K562 (cell line): ENCODE results near the gene GCG. TPM values are rescaled to one million over a fixed set of nuclear protein-coding genes. Genes with fewer than 3 reads are reported as not detected.

ENCODE experiments used
- ATAC-seq: fragments of 200-7000 bp; cut with Tn5 transposase; 3 replicates; pipeline ENCODE4 v1.9.1; 2020; ENCODE audit warnings: moderate library complexity
- Bru-seq: library from RNA; stranded (reverse); fragments of 400-500 nt; gene quantifications from one replicate; lab custom pipeline; 2021; lab: Mats Ljungman, UMichigan
- BruChase-seq, 2 experiments: library from RNA; stranded (reverse); fragments of 400-500 nt; gene quantifications; one replicate each; lab custom pipeline; 2021; lab: Mats Ljungman, UMichigan
- BruUV-seq: library from RNA; stranded (reverse); fragments of 400-500 nt; replicated peaks from 2 replicates; lab custom pipeline; 2021; lab: Mats Ljungman, UMichigan
- CTCF ChIA-PET: fragments of 300-600 bp; formaldehyde crosslinking; extraction: SDS; loops from one replicate; lab custom pipeline; 2021; ENCODE audit warnings: low intra/inter-chr PET ratio; lab: Yijun Ruan, JAX
- POLR2A ChIA-PET: fragments of 300-600, 350-650 bp; sonication (Branson Sonifier 250); formaldehyde crosslinking; extraction: SDS; loops from one replicate; lab custom pipeline; 2021; ENCODE audit warnings: antibody characterized with exemption, inconsistent platforms; lab: Yijun Ruan, JAX
- DNase-seq, 4 experiments: peaks; one replicate each; pipeline versions ENCODE4 v3.0.0 to v3.0.0-alpha.2; 2011 to 2018; ENCODE audit warnings: low spot score in 3 of 4, mixed read lengths in 3 of 4; ENCODE audit errors: extremely low read depth in 1 of 4
- FAIRE-seq: peaks from 2 replicates; lab custom pipeline; 2011; peaks lifted over from hg19 to GRCh38; lab: Jason Lieb, UNC
- H2AFZ ChIP-seq: 2 replicates; pipeline ENCODE4 v1.6.0; 2011; ENCODE audit warnings: low read depth, low read length, control low read depth, inconsistent platforms
- H3K27ac ChIP-seq: fragments of 200-600 bp; 3 replicates; pipeline ENCODE4 v1.8.0; 2011; ENCODE audit warnings: low read depth, mild to moderate bottlenecking, control low read depth, inconsistent platforms, low read length, moderate library complexity, mixed read lengths; ENCODE audit errors: extremely low read depth
- H3K27me3 ChIP-seq, 2 experiments: fragments of 300-600 bp in 1 of 2; 2 replicates in 1 of 2; 3 replicates in 1 of 2; pipeline versions ENCODE4 v1.6.0 to v1.8.0; 2011; ENCODE audit warnings: inconsistent platforms in 2 of 2, low read length in 2 of 2, mild to moderate bottlenecking in 1 of 2, mixed read lengths in 1 of 2, moderate library complexity in 1 of 2; ENCODE audit not compliant: control insufficient read depth in 2 of 2, insufficient read depth in 2 of 2
- H3K36me3 ChIP-seq: fragments of 300-600 bp; 3 replicates; pipeline ENCODE4 v1.8.0; 2011; ENCODE audit warnings: mild to moderate bottlenecking, low read length, inconsistent platforms; ENCODE audit not compliant: control insufficient read depth, insufficient read depth
- H3K4me1 ChIP-seq, 2 experiments: fragments of 200-600 bp in 1 of 2; replicated peaks in 1 of 2; 2 replicates in 1 of 2; 3 replicates in 1 of 2; pipeline versions ENCODE4 v1.5.1 to v1.8.0; 2011; ENCODE audit warnings: inconsistent platforms in 2 of 2, low read length in 2 of 2, mild to moderate bottlenecking in 1 of 2, mixed read lengths in 1 of 2, moderate library complexity in 1 of 2; ENCODE audit not compliant: control insufficient read depth in 2 of 2, insufficient read depth in 2 of 2
- H3K4me2 ChIP-seq: 2 replicates; pipeline ENCODE4 v1.6.1; 2011; ENCODE audit warnings: low read length, control low read depth, inconsistent platforms, mixed read lengths; ENCODE audit not compliant: insufficient read depth
- H3K4me3 ChIP-seq: fragments of 200-600 bp; sonication (generic), shearing (Covaris generic); 2 replicates; pipeline ENCODE4 v1.5.1; 2016; ENCODE audit warnings: control low read depth, inconsistent platforms
- H3K79me2 ChIP-seq: fragments of 200-600 bp; 3 replicates; pipeline ENCODE4 v1.8.0; 2011; ENCODE audit warnings: low read length, inconsistent platforms; ENCODE audit not compliant: control insufficient read depth, insufficient read depth
- H3K9ac ChIP-seq, 2 experiments: 2 replicates each; pipeline versions ENCODE4 v1.6.0 to v1.6.1; 2011; ENCODE audit warnings: low read depth in 2 of 2, low read length in 2 of 2, control low read depth in 1 of 2, inconsistent platforms in 1 of 2, mild to moderate bottlenecking in 1 of 2, mixed read lengths in 1 of 2; ENCODE audit not compliant: insufficient read depth in 1 of 2
- H3K9me1 ChIP-seq: one replicate; pipeline ENCODE4 v1.6.0; 2011; ENCODE audit warnings: inconsistent platforms, mild to moderate bottlenecking, low read length, moderate library complexity; ENCODE audit not compliant: control insufficient read depth, insufficient read depth
- H3K9me3 ChIP-seq: replicated peaks from 2 replicates; pipeline ENCODE4 v1.5.1; 2011; ENCODE audit warnings: low read depth, low read length, inconsistent platforms; ENCODE audit not compliant: control insufficient read depth, insufficient read depth
- H4K20me1 ChIP-seq: replicated peaks from 2 replicates; pipeline ENCODE4 v1.6.1; 2011; ENCODE audit warnings: low read length, inconsistent platforms, mixed read lengths; ENCODE audit not compliant: control insufficient read depth, insufficient read depth
- ELF1 ChIP-seq: fragments of 200-800 bp; sonication (Bioruptor generic); IDR thresholded peaks from 2 replicates; pipeline ENCODE4 v1.6.1; 2016; ENCODE audit warnings: missing genetic modification characterization, missing compliant biosample characterization
- MAFF ChIP-seq: IDR thresholded peaks from 2 replicates; pipeline ENCODE4 v1.6.1; 2012; ENCODE audit warnings: low read length, improper control_type of control experiment
- STAT5A ChIP-seq: IDR thresholded peaks from 2 replicates; pipeline ENCODE4 v1.6.1; 2012; ENCODE audit warnings: low read length, inconsistent platforms, borderline replicate concordance
- TAF9B ChIP-seq: fragments of 450-650 bp; IDR thresholded peaks from 2 replicates; pipeline ENCODE4 v1.6.1; 2018; ENCODE audit warnings: mild to moderate bottlenecking; ENCODE audit not compliant: partially characterized antibody
- ZNF699 ChIP-seq: fragments of 250-450 bp; sonication (Bioruptor Pico); IDR thresholded peaks from 2 replicates; pipeline ENCODE4 v1.8.0; 2021; ENCODE audit warnings: mild to moderate bottlenecking, moderate library complexity; ENCODE audit not compliant: insufficient replicate concordance
- WGBS: fragments of 100-300 bp; shearing (Covaris generic); methylation state at CpG from one replicate; pipeline ENCODE4 v1.1.6; 2016; ENCODE audit warnings: low coverage, mixed read lengths; ENCODE audit not compliant: insufficient coverage; ENCODE audit errors: missing lambda C conversion rate; 5-methylcytosine and 5-hydroxymethylcytosine counted together
- in situ Hi-C: fragments of 300-500 bp; cut with MboI; formaldehyde crosslinking; loops from 4 replicates; pipeline ENCODE4 v1.15.0; 2018; ENCODE audit warnings: inconsistent platforms, mixed read lengths
- intact Hi-C: fragments of 100-400 bp; cut with micrococcal nuclease; formaldehyde crosslinking; loops from 2 replicates; pipeline ENCODE4 v1.14.2; 2022
- long read RNA-seq, 3 experiments: library from polyadenylated mRNA in 2 of 3; library from RNA in 1 of 3; unstranded in 2 of 3; stranded (forward) in 1 of 3; transcript quantifications; one replicate each; pipeline ENCODE4 v2.0.0, GENCODE V29; 2019 to 2022
- polyA minus RNA-seq, 3 experiments: library from RNA; depleted of rRNA, polyadenylated mRNA; stranded (reverse); fragments of >200 nt; gene quantifications; 2 replicates each; pipeline ENCODE4 v1.2.3, GENCODE V29; 2011
- polyA plus RNA-seq, 8 experiments: library from polyadenylated mRNA; depleted of rRNA in 4 of 8; stranded (reverse) in 5 of 8; unstranded in 3 of 8; fragments of >200 nt; fragmentation: Nextera tagmentation in 2 of 8; fragmentation: Illumina TruSeq in 1 of 8; extraction: Ambion mirVana in 2 of 8; extraction: Trizol in 1 of 8; gene quantifications; 2 replicates each; pipeline versions ENCODE4 v1.2.1 to v1.2.3, GENCODE V29; 2011 to 2014; ENCODE audit warnings: inconsistent platforms in 1 of 8, missing spikeins in 1 of 8
- total RNA-seq, 7 experiments: library from RNA; depleted of rRNA in 6 of 7; stranded (reverse); fragments of >200 nt in 6 of 7; fragmentation: Illumina TruSeq in 2 of 7; extraction: Trizol in 2 of 7; gene quantifications; 2 replicates each; pipeline versions ENCODE4 v1.2.1 to v1.2.3, GENCODE V29; 2011 to 2021; ENCODE audit warnings: low replicate concordance in 1 of 7

GCG gene
- not detected in 2 replicates for total RNA-seq (2011; cell fraction: chromatin; rRNA removed; ENCODE audit: low replicate concordance)
- total RNA-seq (2011; cell fraction: nucleolus; rRNA removed) = not detected in 2 replicates
- total RNA-seq (2011; cell fraction: nucleoplasm; rRNA removed) = not detected in 2 replicates
- not detected in 2 replicates for total RNA-seq (2014; rRNA removed)
- total RNA-seq (2014; rRNA removed; fragmentation: Illumina TruSeq; extraction: Trizol) = not detected in 2 replicates
- not detected in 2 replicates for total RNA-seq (2015; rRNA removed; fragmentation: Illumina TruSeq; extraction: Trizol)
- total RNA-seq (2021) = 0.29 TPM in 1 of 2 replicates, not detected in the other
- polyA plus RNA-seq (2011; rRNA removed) = not detected in 2 replicates
- not detected in 2 replicates for polyA plus RNA-seq (2011; cell fraction: cytosol; rRNA removed)
- not detected in 2 replicates for polyA plus RNA-seq (2011; cell fraction: nucleus; rRNA removed)
- not detected in 2 replicates for polyA plus RNA-seq (2012)
- polyA plus RNA-seq (2014; fragmentation: Illumina TruSeq; extraction: Trizol) = not detected in 2 replicates
- not detected for polyA plus RNA-seq (2014; fragmentation: Nextera tagmentation; extraction: Ambion mirVana)
- not detected in 2 replicates for polyA plus RNA-seq (2014; rRNA removed)
- polyA minus RNA-seq (2011; rRNA and poly(A)+ RNA removed) = not detected in 2 replicates
- polyA minus RNA-seq (2011; cell fraction: cytosol; rRNA and poly(A)+ RNA removed) = not detected in 2 replicates
- not detected in 2 replicates for polyA minus RNA-seq (2011; cell fraction: nucleus; rRNA and poly(A)+ RNA removed)
- Bru-seq, nascent RNA = not detected
- not detected for BruChase-seq, experiment 1, labeled RNA remaining after a 2-hour chase
- not detected for BruChase-seq, experiment 2, labeled RNA remaining after a 6-hour chase
- long read RNA-seq, experiment 1 = 0 reads
- long read RNA-seq, experiment 2 = 0 reads
- long read RNA-seq, experiment 3 = 0 reads

- no peak within 1 kb of the TSS for H3K4me3 ChIP-seq
- BruUV-seq = no TSS peak
- 0% methylated on average over 3 of the region's 3 CpGs for WGBS
- no peaks in the 10 kb centered on the region for H4K20me1 ChIP-seq
- no peaks in the 10 kb centered on the region for H3K36me3 ChIP-seq
- no peaks in the 10 kb centered on the region for H3K9me3 ChIP-seq
- no peak for TF ChIP-seq TAF9B
- no peak for TF ChIP-seq ZNF699 (CRISPR knock-in tag)
- no peak for TF ChIP-seq STAT5A
- TF ChIP-seq MAFF = no peak
- TF ChIP-seq ELF1 (tag) = no peak
- POLR2A ChIA-PET = no interaction called here
- no peak for FAIRE-seq
- no peak within 1 kb of the TSS for H2AFZ ChIP-seq
- CTCF ChIA-PET = no interaction called here
- ATAC-seq = no peak
- H3K9me1 ChIP-seq = no peaks in the 10 kb centered on the region
- H3K4me2 ChIP-seq = no peak within 1 kb of the TSS
- no peak within 1 kb of the TSS for H3K9ac ChIP-seq
- in situ Hi-C loops (no loop called here), intact Hi-C loops (loop anchor here (2.0 kb wide), 1 partner anchor 147 kb away; no protein-coding TSS in a partner anchor)
- no peaks in the 10 kb centered on the region for H3K4me1 ChIP-seq
- H3K27me3 ChIP-seq = no peaks in the 10 kb centered on the region
- no peak for DNase-seq
- no peaks in the 10 kb centered on the region for H3K79me2 ChIP-seq
- no peak within 1 kb of the TSS for H3K27ac ChIP-seq
Observed at GRCh38 chr2:162152147-162152546, at the start of gene GCG. TSS of gene GCG (minus strand) at chr2:162152247. CDS start at chr2:162149178, 3,069 bp downstream.
